Left renal cortex interstitium (tissue), 4 donors: ENCODE data around the gene HCFC2. TPM values are rescaled to one million over a fixed set of nuclear protein-coding genes. Genes with fewer than 3 reads are reported as not detected.
"Not testable (repeated sequence)": the region's sequence is repeated elsewhere in the genome, so short reads cannot be mapped to it uniquely, and the experiment has no call there.

Experiments
- DNase-seq, 4 donors: peaks; one replicate each; pipeline ENCODE4 v3.0.0-alpha.2; 2013; ENCODE audit warnings: low read depth in 4 of 4, low spot score in 2 of 4, missing footprints in 1 of 4
- polyA plus RNA-seq, 4 donors: library from polyadenylated mRNA; unstranded; fragments of 120-200 nt; gene quantifications; one replicate each; pipeline ENCODE4 v1.2.1, GENCODE V29; 2013; ENCODE audit not compliant: insufficient read length in 4 of 4

Gene HCFC2
- polyA plus RNA-seq, 4 donors: 15.4 to 17.9 (median 17.5) TPM

DNA sequence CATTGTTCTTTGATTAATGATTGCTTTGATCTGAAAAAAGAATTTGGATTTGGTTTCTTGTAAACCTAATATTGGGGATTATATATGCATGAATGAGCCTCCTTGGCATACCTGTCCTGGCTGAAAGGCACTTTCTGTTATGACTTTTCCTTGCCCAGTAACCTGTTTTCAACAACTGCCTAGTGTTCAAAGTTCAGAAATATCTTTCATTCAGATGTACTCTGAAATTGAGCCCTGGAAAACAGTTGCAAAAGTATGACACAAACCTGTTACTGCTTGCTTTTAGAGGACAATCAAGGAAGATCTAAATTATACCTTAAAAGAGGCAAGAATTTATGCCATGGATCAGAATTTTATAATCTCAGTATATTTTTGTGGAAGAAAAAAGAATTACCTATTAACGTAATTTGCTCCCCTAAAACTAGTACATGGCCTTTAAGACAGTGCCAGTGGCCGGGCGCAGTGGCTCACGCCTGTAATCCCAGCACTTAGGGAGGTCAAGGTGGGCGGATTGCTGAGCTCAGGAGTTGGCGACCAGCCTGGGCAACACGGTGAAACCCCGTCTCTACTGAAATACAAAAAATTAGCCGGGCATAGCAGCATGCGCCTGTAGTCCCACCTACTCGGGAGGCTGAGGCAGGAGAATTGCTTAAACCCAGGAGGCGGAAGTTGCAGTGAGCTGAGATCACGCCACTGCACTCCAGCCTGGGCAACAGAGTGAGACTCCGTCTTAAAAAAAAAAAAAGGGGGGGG, 50.7 kb downstream of the HCFC2 start:
- not testable (repeated sequence) for DNase-seq

DNA sequence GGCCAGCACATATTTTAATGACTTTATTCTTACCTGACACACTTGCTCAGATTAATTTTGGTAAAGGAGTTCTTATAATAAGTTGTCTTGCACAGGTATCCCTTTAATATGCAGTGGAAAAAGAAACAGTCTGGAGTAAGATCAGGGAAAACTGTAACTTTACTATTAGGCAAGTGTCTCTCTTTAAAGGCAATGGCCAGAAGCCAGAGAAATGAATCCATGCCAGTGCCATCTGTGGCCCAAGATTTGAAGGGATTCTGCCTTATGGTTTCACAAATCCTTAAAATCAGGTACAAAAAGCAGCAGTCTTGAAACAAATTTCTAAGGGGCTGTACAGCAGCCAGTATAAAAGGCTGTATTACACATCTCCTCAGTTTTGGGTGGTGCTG, 51.2 kb downstream of the HCFC2 start:
- DNase-seq: no peak

DNA sequence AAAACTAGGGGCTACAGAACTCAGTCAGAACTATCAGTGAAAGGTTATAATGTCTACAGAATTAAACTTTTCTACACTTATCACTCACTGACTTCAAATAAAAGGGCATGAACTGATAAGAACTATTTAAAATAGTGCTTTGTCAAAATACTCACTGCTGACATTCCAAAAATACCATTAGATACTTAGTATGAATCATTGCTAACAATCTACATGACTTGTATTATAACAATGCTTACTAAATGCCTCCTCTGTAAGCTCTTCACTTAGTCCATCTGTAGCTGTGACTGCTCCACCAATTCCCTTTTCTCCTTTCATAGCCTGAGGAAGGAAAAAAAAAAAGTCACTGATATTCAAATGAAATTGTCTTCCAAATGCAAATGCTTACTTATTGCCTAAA, 56.7 kb downstream of the HCFC2 start:
- DNase-seq: no peak

DNA sequence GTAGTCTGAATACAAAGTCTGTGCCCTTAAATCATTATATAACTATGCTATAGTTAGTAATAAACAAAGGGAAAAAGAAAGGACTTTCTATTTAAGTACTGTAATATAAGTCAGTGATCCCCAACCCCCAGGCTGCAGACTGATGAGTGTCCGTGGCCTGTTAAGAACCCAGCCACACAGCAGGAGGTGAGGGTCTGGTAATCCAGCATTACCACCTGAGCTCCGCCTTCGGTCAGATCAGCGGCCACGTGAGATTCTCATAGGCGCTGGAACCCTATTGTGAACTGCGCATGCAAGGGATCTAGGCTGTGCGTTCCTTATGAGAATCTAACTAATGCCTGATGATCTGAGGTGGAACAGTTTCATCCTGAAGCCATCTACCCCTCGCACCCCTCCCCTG, 58.0 kb downstream of the HCFC2 start:
- no peak for DNase-seq

DNA sequence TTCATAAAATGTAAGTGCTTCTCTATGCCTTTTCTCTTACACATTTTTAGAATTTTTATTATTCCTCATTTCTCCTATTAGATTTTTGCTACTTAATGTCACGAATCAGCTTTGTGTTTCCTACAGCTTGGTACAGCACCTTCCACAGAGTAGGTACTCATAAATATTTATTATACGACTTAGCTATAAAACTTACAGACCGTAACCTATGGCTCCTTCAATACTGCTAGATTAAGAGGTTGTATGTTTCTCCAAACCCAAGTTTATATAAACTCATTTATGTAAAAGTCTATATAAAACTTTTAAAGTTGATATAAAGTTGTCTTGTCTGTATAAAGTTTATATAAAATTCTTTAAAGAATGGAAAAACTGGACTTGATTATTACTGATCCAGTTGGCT, 62.2 kb downstream of the HCFC2 start:
- no peak for DNase-seq

DNA sequence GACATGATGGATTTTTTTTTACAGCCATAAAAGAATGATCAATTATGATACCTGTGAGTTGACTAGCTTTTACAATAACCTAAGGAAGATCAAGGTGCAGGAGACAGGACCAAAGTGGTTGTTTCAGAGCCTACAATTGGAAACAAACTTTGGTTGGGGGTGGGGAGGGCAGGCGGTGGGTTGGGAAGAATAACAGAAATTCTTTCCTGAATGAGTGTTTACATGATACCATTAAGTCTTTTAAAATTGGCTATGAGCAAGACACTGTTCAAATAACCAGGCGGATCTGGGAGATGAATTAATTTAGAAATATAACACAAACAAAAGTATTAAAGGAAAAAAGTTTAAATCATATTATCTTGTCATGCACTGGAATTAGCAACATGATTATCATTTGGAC, 66.4 kb downstream of the HCFC2 start:
- DNase-seq: no peak

DNA sequence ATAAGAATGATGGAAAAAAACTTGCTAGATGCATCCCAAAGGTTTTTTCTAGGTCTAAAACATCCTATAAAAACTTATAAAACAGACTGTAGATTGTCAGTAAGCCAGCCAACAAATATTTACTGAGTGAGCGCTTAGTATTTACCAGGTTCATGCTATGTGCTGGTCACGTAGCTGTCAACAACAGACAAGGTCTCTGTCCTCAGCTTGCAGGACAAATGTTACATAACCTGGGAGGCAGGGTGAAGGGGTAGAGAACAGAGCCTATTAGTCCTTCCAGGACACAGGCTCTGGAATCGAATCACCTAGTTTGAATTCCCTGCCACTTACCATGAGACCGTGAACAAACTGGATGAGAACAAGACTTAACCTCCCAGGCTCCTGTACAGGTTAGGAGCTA, 67.3 kb downstream of the HCFC2 start:
- no peak for DNase-seq

DNA sequence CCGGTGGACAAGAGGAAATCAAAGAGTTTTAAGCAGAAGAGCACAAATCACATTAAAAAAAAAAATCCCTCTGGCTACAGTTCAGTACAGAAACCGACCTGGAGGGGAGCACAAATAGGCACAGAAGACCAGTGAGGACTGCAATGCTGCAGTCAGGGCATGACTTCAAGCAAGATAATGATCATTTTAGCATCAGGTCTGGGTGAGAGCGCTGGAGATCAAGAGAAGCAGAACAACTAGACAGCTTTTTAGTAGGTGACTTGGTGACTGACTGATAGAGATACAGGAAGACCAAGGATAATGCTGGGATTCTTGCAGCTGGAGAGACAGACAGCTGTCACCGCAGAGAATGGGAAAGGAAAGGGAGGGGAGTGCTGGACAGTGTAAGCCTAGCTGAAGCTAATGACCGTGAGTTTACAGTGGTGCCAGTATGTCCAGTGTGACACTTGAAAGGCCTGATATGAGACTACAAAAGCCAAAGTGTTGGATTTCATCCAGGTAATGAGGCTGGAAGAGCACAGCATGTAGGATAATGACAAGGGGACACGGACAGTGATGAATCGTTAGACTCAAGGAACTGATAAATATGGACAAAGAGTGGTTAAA, 68.1 kb downstream of the HCFC2 start:
- DNase-seq: no peak

DNA sequence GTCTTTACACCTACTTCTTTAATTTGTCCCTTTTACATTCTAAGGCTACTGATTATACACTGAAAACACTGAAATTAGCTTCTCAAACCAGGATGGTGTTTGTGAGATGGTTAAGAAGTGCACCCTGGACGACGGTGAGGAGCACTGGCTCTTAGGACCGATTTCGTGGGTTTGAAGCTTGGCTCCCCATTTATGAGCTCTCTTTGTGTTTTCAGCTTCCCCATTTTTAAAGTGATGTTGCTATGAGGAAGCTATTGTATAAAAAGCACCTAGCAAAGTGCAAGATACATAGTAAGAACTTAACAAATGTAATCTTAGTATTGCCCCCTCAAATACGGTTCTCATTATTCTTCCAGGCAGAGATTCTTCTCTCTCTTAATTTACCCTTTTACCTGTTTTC, 69.0 kb downstream of the HCFC2 start:
- no peak for DNase-seq

DNA sequence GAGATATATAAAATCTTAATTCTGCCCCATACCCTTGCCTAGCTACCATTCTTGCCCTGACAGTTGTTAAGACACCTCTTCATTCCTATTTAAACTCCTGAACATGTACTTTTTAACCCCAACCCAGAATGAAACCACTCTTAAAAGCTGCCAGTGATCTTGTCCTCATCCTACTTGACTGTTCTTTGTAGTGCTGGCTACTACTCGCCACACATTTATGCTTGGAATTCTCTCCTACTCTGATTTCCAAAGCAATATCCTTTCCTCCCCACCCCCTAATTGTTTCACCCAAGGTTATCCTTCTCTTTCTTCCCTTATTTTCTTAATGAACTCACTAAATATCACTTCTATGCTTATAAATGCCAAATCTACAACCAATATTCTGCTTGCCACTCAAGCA, 69.5 kb downstream of the HCFC2 start:
- DNase-seq: no peak

DNA sequence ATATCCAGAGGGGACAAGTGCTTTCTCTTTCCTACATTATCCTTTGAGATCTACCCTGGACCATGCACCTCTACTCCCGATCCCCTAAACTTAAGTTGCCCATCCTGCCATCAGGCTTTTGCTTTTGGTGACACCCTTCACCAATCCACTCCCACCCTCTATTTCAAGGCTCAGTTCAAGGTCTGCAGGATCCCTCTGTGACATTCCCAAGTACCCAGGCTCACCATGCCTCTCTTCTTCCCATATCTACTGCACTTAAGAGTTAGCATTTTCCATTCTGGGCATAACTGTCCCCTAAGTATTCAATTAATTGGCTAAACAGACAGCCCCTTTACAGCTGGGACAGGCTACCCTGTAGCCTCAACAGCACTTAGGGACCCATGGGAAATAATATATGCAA, 70.6 kb downstream of the HCFC2 start:
- DNase-seq: no peak

DNA sequence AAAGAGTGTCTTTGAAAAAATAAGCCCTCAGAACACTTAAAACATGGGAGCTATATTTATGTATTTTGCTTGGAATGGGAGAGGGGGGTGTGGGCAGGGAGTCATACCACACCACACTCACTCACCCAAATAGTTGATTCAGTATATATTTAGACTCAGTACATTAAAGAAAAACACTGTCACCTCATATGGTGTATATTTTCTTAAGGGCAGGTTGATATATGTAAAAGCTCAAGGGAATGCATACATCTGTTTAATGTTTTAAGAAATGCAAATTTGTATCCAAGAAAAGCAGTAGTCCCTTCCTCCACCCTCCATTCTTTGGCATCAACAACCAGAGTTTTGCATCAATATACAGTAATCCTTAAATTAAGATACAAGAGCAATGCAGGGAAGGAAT, 72.2 kb downstream of the HCFC2 start:
- DNase-seq: peak in 2 of 4 donors; percentile 24 to 35

DNA sequence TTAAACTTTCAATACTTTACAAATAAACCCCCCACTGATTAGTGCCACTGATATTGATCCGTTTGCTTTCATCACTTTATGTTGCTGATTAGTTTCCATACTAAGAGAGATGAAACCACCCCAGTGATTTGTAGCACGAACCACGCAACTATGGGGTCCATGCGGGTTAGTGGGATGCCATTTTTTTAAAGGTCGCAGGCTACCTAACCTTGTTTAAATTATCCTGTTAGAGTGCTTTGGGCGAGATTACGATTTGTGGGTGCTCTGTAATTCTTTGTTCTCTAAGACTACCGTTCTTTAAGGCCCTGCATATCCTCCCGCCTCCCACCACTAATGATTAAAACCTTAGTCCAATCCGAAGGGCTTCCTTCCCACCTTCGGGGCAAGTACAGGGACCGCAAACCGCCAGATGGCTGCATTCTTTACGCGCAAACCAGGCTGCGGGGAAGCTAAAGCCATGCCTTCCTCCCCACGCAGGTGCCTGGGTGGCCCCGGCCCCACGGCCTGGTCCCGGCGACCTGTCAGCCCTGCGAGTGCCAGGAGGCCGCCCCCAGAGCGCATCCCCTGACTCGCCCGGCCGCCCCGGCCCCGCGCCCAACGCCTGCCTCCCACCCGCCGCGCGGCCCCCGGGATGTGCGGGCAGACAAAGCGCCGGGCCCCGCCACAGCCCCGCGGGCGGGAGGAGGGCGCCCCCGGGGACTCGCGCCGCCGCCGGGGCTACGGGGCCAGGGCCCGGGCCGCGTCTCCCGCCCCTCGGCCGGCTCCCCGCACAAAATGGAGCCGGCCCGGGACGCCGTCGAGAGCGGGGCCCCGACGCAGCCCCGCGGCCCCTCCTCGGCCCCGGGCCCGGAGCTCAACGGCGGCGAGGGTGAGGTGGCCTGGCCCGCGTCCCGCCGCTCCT, 72.9 kb downstream of the HCFC2 start:
- DNase-seq: peak in 3 of 4 donors; percentile 38 to 56 (median 42)

DNA sequence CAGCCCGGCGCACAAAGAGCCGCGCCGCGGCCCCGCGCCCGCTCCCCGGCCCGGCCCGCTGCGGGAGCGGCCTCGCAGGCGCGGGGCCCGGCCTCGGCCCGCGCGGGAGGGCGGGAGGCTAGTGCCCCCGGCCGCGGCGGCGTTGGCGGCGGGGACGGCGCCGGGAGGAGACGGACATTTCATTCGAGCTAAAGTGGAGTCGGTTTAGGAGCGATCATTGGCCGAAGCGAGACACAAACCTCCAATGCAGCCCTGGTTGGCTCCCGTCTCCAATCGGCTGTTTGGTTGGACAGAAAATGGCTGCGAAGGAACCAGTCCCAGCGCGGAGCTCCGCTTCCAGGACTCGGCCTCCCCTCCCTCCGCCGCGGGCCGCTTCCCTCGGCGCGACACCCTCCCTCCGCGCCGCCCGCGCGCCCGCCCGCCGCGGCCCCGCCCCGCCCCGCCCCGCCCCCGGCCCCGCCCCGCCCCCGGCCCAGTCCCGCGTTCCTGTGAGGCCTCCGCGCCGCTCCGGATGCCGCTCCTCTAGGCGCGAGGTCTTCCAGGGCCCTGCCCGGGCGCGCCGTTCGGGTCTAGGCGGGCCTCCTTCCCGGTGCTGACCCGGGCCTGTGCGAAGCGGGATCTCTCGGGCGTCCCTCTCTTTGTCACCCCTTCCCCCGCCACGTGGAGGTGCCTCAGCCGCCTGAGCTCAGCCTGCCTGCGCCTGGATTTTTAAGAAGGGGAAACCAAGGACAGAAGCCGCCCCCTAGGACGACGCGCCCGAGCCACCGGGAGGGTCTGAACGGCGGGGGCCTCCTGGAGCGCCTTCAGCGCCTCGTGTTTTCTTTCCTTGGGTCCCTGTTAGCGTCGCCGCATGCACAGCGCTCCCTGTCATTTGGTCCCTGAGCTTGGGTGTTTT, 73.8 kb downstream of the HCFC2 start, which contains the start of gene NFYB:
Gene NFYB (minus strand): TSS at position 309 of the 895 bp plus-strand sequence. CDS start 2,757 bp downstream, outside the sequence.
- DNase-seq: peak; percentile 77 to 91 (median 87)

DNA sequence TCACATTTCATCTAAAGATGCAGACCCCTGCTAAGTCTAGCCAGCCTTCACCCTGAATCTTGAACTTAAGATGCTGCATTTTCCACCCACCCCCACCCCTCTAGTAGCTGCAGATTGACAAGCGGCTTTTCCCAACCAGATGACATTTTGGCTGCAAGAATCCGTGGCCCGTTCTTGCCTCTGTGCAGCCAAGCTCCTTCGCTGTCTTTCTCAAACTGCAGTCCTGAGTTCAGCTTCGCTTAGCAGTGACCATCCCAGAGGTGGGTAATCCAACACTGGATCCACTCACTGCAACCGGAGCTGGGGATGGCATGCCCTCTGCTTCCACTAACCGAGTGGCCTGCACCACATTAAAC, 74.4 kb downstream of the HCFC2 start:
- DNase-seq: peak in 2 of 4 donors; percentile 26 to 39

DNA sequence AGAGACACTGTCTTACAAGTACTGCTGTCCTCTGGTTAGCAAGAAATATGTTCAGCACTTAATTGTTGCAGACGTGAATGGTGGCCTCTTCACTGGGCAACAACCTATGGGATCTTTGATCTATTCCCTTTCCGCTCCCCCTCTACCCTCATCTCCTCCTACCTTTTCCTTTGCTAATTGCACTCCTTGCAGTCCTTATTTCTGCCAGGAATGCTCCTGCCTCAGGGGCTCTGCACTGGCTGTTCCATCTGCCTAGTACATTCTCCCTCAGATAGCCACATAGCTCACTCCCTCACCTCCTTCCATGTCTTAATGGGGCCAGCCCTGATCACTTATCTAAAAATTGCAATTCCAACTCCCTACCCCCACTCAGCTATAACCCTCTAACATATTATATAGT, 78.2 kb downstream of the HCFC2 start:
- DNase-seq: no peak

DNA sequence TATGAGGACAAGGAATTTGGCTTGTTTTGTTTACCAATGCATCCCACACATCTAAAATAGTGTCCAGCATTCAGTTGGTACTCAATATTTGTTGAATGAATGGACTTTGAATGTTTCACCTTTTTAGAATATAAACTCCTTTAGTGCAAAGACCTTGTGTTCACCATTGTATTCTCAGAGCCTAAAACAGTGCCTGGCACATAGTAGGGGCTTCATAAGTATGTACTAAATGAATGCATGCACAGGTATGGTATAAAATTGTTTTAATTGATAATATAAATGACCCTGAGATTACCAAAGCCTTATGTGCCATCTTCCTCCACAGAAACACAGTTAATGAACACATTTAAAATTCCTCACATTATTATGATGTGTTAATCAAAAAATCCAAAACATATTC, 78.7 kb downstream of the HCFC2 start:
- no peak for DNase-seq

DNA sequence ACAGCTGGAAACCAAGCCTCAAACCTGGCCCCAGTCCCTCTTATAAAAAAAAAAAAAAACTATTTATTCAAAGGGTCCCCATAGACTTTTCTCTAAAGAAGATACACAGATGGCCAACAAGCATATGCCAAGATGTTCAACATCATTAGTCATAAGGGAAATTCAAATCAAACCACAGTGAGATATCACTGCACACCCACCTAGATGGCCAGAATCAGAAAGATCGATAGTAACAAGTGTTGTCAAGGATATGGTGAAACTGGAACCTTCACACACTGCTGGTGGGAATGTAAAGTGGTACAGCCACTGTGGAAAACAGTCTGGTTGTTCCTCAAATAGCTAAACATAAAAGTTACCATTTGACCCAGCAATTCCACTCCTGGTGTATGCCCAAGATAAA, 79.6 kb downstream of the HCFC2 start:
- DNase-seq: no peak

DNA sequence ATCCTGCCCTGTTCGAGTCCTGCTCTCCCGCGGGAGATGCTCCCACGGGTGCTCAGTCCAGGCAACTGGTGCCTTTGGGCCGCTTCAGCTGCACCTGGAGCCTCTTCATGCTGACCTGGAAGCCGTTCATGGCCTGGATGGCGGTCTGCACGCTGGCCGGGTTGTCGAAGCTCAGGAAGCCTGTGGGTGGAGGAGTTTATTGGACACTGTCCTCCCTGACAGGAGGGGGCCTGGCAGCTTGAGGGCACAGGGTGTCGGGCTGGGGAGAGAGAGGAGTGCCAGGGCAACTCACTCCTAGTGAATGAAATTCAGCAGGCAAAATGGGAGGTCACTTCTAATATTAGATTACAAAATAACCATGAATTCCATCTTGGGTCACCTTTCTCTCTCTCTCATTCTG, 83.0 kb downstream of the HCFC2 start:
- no peak for DNase-seq

DNA sequence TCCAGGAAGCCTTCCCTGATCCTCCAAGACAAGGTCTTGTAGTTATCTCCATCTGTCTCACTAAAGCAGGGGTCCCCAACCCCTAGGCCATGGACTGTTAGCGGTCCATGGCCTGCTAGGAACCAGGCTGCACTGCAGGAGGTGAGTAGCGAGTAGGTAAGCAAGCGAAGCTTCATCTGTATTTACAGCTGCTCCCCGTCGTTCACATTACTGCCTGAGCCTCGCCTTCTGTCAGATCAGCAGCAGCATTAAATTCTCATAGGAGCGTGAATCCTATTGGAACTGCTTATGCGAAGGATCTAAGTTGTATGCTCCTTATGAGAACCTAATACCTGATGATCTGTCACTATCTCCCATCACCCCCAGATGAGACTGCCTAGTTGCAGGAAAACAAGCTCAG, 86.1 kb downstream of the HCFC2 start:
- DNase-seq: no peak
